ENCODE measurements around the gene DSE.

Gene DSE

GRCh38 chr6:116419069-116419786 lies 48.5 kb downstream of the DSE start:
- DNase-seq: no peak

GRCh38 chr6:116420341-116420740 lies 49.6 kb downstream of the DSE start:
- no peak for DNase-seq

- DNase-seq: no peak
Observed at GRCh38 chr6:116422238-116422637, 51.5 kb downstream of the DSE start.

- peak; percentile 17 for DNase-seq
Observed at GRCh38 chr6:116424001-116424400, 53.3 kb downstream of the DSE start.

GRCh38 chr6:116426551-116426950 lies 55.8 kb downstream of the DSE start:
- no peak for DNase-seq

- no peak for DNase-seq
Observed at GRCh38 chr6:116429111-116429510, 58.4 kb downstream of the DSE start.

GRCh38 chr6:116430860-116431259 lies 60.1 kb downstream of the DSE start:
- DNase-seq: no peak

GRCh38 chr6:116431964-116432595 lies 61.3 kb downstream of the DSE start:
- no peak for DNase-seq

- no peak for DNase-seq
Observed at GRCh38 chr6:116433206-116433712, 62.5 kb downstream of the DSE start.

- no peak for DNase-seq
Observed at GRCh38 chr6:116434056-116434725, 63.4 kb downstream of the DSE start.

- no peak for DNase-seq
Observed at GRCh38 chr6:116436586-116436985, 65.8 kb downstream of the DSE start.

GRCh38 chr6:116437656-116438055 lies 66.9 kb downstream of the DSE start:
- DNase-seq: no peak

- DNase-seq: no peak
Observed at GRCh38 chr6:116438590-116439448, 68.1 kb downstream of the DSE start.

GRCh38 chr6:116439522-116440051 lies 68.8 kb downstream of the DSE start:
- DNase-seq: no peak

- no peak for DNase-seq
Observed at GRCh38 chr6:116443105-116443504, 72.4 kb downstream of the DSE start.

GRCh38 chr6:116444092-116444491 lies 73.3 kb downstream of the DSE start:
- DNase-seq: peak; percentile 60

GRCh38 chr6:116444575-116444974 lies 73.8 kb downstream of the DSE start:
- no peak for DNase-seq

GRCh38 chr6:116445102-116445501 lies 74.4 kb downstream of the DSE start:
- DNase-seq: no peak

GRCh38 chr6:116446399-116446798 lies 75.7 kb downstream of the DSE start:
- DNase-seq: no peak

- DNase-seq: peak; percentile 36
Observed at GRCh38 chr6:116447052-116447451, 76.3 kb downstream of the DSE start.

- no peak for DNase-seq
Observed at GRCh38 chr6:116447496-116448011, 76.8 kb downstream of the DSE start.

GRCh38 chr6:116449565-116449964 lies 78.8 kb downstream of the DSE start:
- no peak for DNase-seq
